CD4-positive, alpha-beta T cell treated with Interleukin-6 for 4 hours (primary cell): Measurements from ENCODE around the gene GNAL.

Source experiments
- DNase-seq: peaks from one replicate; pipeline ENCODE4 v3.0.0-alpha.2; 2020; ENCODE audit warnings: mixed read lengths

GNAL gene

DNA sequence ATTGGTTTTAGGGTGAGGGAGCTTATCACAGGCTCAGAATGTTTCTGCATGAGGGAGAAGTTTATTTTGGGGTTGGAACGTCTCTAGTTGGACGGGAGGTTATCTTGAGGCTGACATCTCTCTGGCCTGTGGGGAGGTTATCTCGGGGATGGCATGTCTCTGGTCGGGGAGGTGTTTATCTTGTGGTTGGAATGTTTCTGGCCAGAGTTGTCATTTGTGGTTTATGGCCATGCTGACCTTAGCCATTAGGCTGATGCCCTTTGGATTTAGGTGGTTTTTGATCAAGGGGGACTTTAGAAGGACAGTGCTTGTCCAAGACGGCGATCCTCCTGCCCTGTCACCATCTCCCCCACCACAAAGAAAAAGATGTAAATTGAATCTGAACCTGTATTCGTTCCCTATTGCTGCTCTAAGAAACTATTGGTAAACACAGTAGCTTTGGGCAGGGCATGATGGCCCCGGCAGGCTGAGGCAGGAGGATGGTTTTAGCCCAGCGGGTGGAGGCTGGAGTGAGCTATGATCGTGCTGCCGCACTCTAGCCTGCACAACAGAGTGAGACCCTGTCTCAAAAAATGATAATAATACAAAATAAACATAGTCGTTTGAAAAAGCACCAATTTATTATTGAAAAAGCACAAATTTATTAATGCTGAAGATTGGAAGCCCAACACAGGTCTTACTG, 236.9 kb downstream of the GNAL start:
- no peak for DNase-seq

- DNase-seq = no peak
Measured at GRCh38 chr18:11927497-11927896, 238.4 kb downstream of the GNAL start.

- no peak for DNase-seq
Measured at GRCh38 chr18:11932393-11932792, 243.3 kb downstream of the GNAL start.
